Type B pancreatic cell (in vitro differentiated cells): Measurements from ENCODE around the gene NSD2. TPM values are rescaled to one million over a fixed set of nuclear protein-coding genes. Genes with fewer than 3 reads are reported as not detected.

Experiments used
- DNase-seq: peaks from one replicate; pipeline ENCODE4 v3.0.0; 2021; ENCODE audit warnings: mixed read lengths; ENCODE audit not compliant: unreplicated experiment; ENCODE audit errors: extremely low spot score
- H3K27ac Mint-ChIP-seq: 2 replicates; pipeline ENCODE4 v1.8.0; 2021; ENCODE audit warnings: mild to moderate bottlenecking, mixed read lengths
- H3K27me3 Mint-ChIP-seq: 2 replicates; pipeline ENCODE4 v1.8.0; 2021; ENCODE audit warnings: mixed read lengths
- H3K36me3 Mint-ChIP-seq: 2 replicates; pipeline ENCODE4 v1.8.0; 2021; ENCODE audit warnings: mixed read lengths
- H3K4me1 Mint-ChIP-seq: one replicate; pipeline ENCODE4 v1.8.0; 2021; ENCODE audit warnings: mixed read lengths; ENCODE audit not compliant: unreplicated experiment
- H3K4me3 Mint-ChIP-seq: 2 replicates; pipeline ENCODE4 v1.8.0; 2021; ENCODE audit warnings: mild to moderate bottlenecking, mixed read lengths
- H3K9me3 Mint-ChIP-seq: 2 replicates; pipeline ENCODE4 v1.8.0; 2021; ENCODE audit warnings: mixed read lengths
- total RNA-seq: library from RNA; stranded (reverse); gene quantifications from 2 replicates; pipeline ENCODE4 v1.2.1, GENCODE V29; 2021; ENCODE audit warnings: low replicate concordance
- TF ChIP-seq, protein P1 (sequence below): fragments of 200-600 bp; sonication (generic); conservative IDR thresholded peaks from 2 replicates; pipeline ENCODE4 v1.5.0; 2021; ENCODE audit warnings: antibody characterized with exemption, mild to moderate bottlenecking

The NSD2 gene
- total RNA-seq, 1 donor from 2014 or later: 156 TPM

- peak overlapping the region; percentile 61 for H3K27ac Mint-ChIP-seq
- H3K27me3 Mint-ChIP-seq: no peaks in the 10 kb centered on the region
- H3K9me3 Mint-ChIP-seq: no peaks in the 10 kb centered on the region
- peak overlapping the region; percentile 86 for H3K4me3 Mint-ChIP-seq
- DNase-seq: no peak
- H3K36me3 Mint-ChIP-seq: no peaks in the 10 kb centered on the region
- H3K4me1 Mint-ChIP-seq: peaks cover 27% of the 10 kb centered on the region
- TF ChIP-seq, protein P1, sequence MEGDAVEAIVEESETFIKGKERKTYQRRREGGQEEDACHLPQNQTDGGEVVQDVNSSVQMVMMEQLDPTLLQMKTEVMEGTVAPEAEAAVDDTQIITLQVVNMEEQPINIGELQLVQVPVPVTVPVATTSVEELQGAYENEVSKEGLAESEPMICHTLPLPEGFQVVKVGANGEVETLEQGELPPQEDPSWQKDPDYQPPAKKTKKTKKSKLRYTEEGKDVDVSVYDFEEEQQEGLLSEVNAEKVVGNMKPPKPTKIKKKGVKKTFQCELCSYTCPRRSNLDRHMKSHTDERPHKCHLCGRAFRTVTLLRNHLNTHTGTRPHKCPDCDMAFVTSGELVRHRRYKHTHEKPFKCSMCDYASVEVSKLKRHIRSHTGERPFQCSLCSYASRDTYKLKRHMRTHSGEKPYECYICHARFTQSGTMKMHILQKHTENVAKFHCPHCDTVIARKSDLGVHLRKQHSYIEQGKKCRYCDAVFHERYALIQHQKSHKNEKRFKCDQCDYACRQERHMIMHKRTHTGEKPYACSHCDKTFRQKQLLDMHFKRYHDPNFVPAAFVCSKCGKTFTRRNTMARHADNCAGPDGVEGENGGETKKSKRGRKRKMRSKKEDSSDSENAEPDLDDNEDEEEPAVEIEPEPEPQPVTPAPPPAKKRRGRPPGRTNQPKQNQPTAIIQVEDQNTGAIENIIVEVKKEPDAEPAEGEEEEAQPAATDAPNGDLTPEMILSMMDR: no peak
Measured at GRCh38 chr4:1856943-1857699, 14.1 kb upstream of the NSD2 start.

DNA sequence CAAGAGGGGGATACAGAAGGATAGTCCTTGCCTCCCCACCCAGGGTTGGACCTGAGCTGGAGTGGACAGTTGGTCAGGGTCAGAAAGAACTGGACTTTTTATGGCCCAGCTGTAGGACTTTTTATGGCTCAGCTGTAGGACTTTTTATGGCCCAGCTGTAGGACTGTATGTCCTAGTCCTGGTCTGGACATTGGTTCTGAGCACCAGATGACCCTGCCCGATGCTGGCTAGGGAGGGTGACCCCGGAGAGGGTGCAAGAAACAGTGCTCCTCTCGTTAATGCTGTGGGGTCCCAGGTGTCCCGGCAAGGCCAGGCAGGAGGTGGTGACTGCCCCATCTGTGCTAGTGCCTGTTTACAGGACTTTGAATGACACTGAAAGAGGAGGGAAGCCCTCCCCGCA, 13.3 kb upstream of the NSD2 start:
- H3K4me3 Mint-ChIP-seq: no peak overlapping the region
- no peaks in the 10 kb centered on the region for H3K9me3 Mint-ChIP-seq
- H3K27ac Mint-ChIP-seq: no peak overlapping the region
- no peaks in the 10 kb centered on the region for H3K36me3 Mint-ChIP-seq
- no peak for DNase-seq
- TF ChIP-seq, protein P1: no peak
- H3K27me3 Mint-ChIP-seq: no peaks in the 10 kb centered on the region
- peaks cover 25% of the 10 kb centered on the region for H3K4me1 Mint-ChIP-seq

DNA sequence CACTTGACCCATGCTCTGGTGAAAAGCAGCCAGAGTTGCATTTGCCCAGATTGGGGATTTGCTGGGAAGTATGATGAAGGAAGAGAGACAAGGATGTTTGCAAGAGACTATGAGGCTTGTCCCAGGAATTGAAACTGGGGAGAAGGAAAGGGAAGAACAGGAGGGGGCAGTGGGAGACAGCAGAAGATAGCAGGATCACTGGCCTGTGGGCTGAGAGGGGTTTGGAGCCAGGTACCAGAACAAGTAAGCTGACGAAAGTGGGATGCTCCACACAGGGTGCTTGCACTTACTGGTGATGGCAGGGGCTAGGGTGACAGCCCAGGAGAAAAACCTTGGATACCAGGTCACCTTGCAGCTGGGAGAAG, 11.8 kb upstream of the NSD2 start:
- Mint-ChIP-seq H3K4me1 (peaks cover 26% of the 10 kb centered on the region), H3K4me3 (no peak overlapping the region), H3K36me3 (no peaks in the 10 kb centered on the region), H3K27me3 (peaks cover 3% of the 10 kb centered on the region), H3K9me3 (no peaks in the 10 kb centered on the region), H3K27ac (peak overlapping the region; percentile 24)
- DNase-seq: no peak
- TF ChIP-seq, protein P1: no peak

GRCh38 chr4:1862055-1862911, 8.9 kb upstream of the NSD2 start:
- H3K9me3 Mint-ChIP-seq: no peaks in the 10 kb centered on the region
- no peaks in the 10 kb centered on the region for H3K36me3 Mint-ChIP-seq
- no peak for DNase-seq
- H3K27me3 Mint-ChIP-seq: peaks cover 3% of the 10 kb centered on the region
- TF ChIP-seq, protein P1: no peak
- H3K4me1 Mint-ChIP-seq: peaks cover 29% of the 10 kb centered on the region
- no peak overlapping the region for H3K27ac Mint-ChIP-seq
- peak overlapping the region; percentile 41 for H3K4me3 Mint-ChIP-seq

- no peaks in the 10 kb centered on the region for H3K36me3 Mint-ChIP-seq
- H3K27ac Mint-ChIP-seq: no peak overlapping the region
- no peak for DNase-seq
- peaks cover 3% of the 10 kb centered on the region for H3K27me3 Mint-ChIP-seq
- H3K9me3 Mint-ChIP-seq: no peaks in the 10 kb centered on the region
- TF ChIP-seq, protein P1: no peak
- peak overlapping the region; percentile 15 for H3K4me3 Mint-ChIP-seq
- peaks cover 29% of the 10 kb centered on the region for H3K4me1 Mint-ChIP-seq
Measured at GRCh38 chr4:1862961-1863296, 8.3 kb upstream of the NSD2 start.
